Measurements from ENCODE around the gene IGFBP5. TPM values are rescaled to one million over a fixed set of nuclear protein-coding genes. Genes with fewer than 3 reads are reported as not detected.

IGFBP5 gene
- total RNA-seq, 3 donors from 2014 or later: 161 to 1,107 (median 177) TPM

DNA sequence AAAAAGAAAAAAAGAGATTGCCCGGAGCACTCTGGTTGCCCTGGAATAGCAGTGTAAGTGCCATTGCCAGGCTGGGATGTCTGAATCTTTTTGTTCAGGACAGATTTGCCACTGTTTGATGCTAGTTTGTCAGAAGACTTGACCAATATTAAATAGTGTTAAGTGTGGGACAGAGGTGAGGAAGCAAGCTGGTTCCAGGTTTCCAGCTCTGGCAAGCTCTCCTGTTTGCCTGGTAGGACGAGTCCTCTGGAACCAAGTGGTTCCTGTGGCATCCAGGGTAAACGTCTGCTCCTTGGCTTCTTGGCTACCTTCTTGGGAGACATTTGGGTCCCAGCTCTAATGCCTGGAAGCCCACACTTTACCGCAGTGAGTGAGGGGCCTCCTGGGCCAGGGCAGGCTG is 20.8 kb upstream of the IGFBP5 start:
- no peaks in the 10 kb centered on the region for H3K36me3 ChIP-seq
- H3K4me1 ChIP-seq: peaks cover 0 to 10% of the 10 kb centered on the region in 2 donors
- H3K9me3 ChIP-seq: no peaks in the 10 kb centered on the region
- intact Hi-C loops (cut with DNase I; ENCODE audit: low total_unique reads): no loop called here
- TF ChIP-seq POLR2A (IDR thresholded peaks at IDR 0.05) (no peak), POLR2AphosphoS5 (IDR thresholded peaks at IDR 0.05) (no peak)
- TF ChIP-seq, protein P1, sequence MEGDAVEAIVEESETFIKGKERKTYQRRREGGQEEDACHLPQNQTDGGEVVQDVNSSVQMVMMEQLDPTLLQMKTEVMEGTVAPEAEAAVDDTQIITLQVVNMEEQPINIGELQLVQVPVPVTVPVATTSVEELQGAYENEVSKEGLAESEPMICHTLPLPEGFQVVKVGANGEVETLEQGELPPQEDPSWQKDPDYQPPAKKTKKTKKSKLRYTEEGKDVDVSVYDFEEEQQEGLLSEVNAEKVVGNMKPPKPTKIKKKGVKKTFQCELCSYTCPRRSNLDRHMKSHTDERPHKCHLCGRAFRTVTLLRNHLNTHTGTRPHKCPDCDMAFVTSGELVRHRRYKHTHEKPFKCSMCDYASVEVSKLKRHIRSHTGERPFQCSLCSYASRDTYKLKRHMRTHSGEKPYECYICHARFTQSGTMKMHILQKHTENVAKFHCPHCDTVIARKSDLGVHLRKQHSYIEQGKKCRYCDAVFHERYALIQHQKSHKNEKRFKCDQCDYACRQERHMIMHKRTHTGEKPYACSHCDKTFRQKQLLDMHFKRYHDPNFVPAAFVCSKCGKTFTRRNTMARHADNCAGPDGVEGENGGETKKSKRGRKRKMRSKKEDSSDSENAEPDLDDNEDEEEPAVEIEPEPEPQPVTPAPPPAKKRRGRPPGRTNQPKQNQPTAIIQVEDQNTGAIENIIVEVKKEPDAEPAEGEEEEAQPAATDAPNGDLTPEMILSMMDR (IDR thresholded peaks at IDR 0.05): no peak
- H3K27ac ChIP-seq: peak overlapping the region; percentile 60 to 85
- H3K27me3 ChIP-seq: no peaks in the 10 kb centered on the region
- DNase-seq (ENCODE audit: low spot score in 2 of 2): peak in 1 of 2 donors; percentile 55
- H3K4me3 ChIP-seq: no peak overlapping the region

DNA sequence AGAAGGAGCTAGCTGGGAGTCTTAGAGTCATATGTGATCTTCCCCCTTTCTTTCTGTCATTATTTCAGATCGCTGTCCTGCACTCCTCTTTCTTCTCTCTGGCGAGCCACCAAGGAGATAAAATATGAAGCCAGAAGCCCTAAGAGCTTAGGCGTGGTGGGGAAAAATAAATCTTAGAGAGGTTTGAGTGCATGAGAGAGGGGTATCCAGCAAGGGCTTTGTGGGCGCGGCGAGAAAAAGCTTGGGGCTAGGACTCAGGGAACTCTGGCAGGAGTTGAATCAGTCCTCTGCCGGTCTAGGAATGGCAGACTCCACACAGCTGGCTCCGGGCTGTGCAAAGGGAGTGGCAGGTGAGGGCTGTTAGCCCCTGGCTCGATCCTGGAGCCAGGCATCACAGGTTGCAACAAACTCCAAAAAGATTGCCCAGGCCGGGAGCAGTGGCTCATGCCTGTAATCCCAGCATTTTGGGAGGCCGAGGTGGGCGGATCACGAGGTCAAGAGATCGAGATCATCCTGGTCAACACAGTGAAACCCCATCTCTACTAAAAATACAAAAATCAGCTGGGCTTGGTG is 20.1 kb upstream of the IGFBP5 start:
- intact Hi-C loops (cut with DNase I; ENCODE audit: low total_unique reads): no loop called here
- no peak overlapping the region for H3K4me3 ChIP-seq
- peak overlapping the region; percentile 60 to 85 for H3K27ac ChIP-seq
- no peaks in the 10 kb centered on the region for H3K27me3 ChIP-seq
- no peak for DNase-seq (ENCODE audit: low spot score in 2 of 2)
- no peaks in the 10 kb centered on the region for H3K36me3 ChIP-seq
- TF ChIP-seq, protein P1 (IDR thresholded peaks at IDR 0.05): no peak
- TF ChIP-seq POLR2A (IDR thresholded peaks at IDR 0.05): no peak
- TF ChIP-seq POLR2AphosphoS5 (IDR thresholded peaks at IDR 0.05): no peak
- peaks cover 0 to 10% of the 10 kb centered on the region in 2 donors for H3K4me1 ChIP-seq
- no peaks in the 10 kb centered on the region for H3K9me3 ChIP-seq

DNA sequence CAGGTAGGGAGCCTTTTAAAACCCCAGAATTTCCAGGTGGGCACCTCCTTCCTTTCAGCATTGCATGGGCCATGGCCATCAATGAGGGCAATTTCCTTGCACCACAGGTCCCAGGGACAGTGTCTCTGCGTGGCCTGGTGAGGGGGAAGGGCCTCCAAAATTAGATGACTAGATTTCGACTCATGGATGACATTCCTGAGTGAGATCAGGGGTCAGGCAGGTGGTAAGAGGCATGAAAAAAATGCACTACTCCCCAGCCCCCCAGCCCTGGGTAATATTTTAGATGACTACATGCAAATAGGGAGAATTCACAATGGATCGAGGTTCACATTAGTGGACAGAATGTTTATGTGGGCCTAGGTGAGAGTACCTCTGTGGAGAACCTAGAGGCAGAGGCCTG is 19.0 kb upstream of the IGFBP5 start:
- intact Hi-C loops (cut with DNase I; ENCODE audit: low total_unique reads): no loop called here
- peaks cover 0 to 10% of the 10 kb centered on the region in 2 donors for H3K4me1 ChIP-seq

DNA sequence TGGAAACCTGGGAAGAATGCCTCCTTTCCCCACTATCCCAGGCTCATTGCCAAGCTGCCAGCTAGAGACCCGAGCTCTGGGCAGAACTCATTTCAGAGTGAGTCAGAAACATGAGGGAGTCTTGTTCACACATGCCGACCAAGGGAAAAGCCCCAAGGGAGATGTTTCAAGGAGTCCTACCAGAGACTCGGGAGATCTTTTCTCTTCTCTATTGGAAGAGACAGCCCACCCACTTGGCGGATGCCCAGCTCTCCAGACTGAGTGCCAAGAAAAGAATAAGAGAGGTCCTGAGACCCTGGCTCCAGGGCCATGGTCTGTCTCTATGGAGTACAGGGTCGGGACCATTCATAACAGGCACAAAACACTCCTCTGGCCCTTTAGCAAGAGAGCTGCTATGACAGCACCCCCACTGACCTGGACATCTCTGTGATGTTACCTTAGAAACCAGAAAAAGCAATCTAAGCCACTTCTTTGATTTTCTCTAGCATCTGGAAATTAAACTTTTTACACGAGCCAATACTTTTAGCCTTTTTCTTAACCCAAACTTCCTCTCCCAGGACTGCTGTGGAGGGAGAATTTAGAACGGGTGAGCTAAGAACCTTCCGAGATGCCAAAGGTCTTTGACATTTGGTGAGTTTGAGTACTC is 18.5 kb upstream of the IGFBP5 start:
- Histone ChIP-seq H3K9me3 (no peaks in the 10 kb centered on the region), H3K27me3 (no peaks in the 10 kb centered on the region), H3K4me3 (no peak overlapping the region), H3K36me3 (no peaks in the 10 kb centered on the region), H3K27ac (peak overlapping the region; percentile 62 to 68), H3K4me1 (peaks cover 0 to 10% of the 10 kb centered on the region in 2 donors)
- intact Hi-C loops (cut with DNase I; ENCODE audit: low total_unique reads): no loop called here
- TF ChIP-seq POLR2A (IDR thresholded peaks at IDR 0.05) (no peak), POLR2AphosphoS5 (IDR thresholded peaks at IDR 0.05) (peak in 1 of 3 donors; percentile 64)
- TF ChIP-seq, protein P1 (IDR thresholded peaks at IDR 0.05): no peak
- peak in 1 of 2 donors; percentile 79 for DNase-seq (ENCODE audit: low spot score in 2 of 2)

More for the DNA sequence above, 19.0 kb upstream of the IGFBP5 start:
- H3K27ac ChIP-seq: peak overlapping the region; percentile 62 to 68
- no peaks in the 10 kb centered on the region for H3K9me3 ChIP-seq
- H3K4me3 ChIP-seq: no peak overlapping the region
- no peak for TF ChIP-seq POLR2A (IDR thresholded peaks at IDR 0.05)
- no peak for TF ChIP-seq POLR2AphosphoS5 (IDR thresholded peaks at IDR 0.05)
- TF ChIP-seq, protein P1 (IDR thresholded peaks at IDR 0.05): no peak
- H3K36me3 ChIP-seq: no peaks in the 10 kb centered on the region
- no peaks in the 10 kb centered on the region for H3K27me3 ChIP-seq
- no peak for DNase-seq (ENCODE audit: low spot score in 2 of 2)

DNA sequence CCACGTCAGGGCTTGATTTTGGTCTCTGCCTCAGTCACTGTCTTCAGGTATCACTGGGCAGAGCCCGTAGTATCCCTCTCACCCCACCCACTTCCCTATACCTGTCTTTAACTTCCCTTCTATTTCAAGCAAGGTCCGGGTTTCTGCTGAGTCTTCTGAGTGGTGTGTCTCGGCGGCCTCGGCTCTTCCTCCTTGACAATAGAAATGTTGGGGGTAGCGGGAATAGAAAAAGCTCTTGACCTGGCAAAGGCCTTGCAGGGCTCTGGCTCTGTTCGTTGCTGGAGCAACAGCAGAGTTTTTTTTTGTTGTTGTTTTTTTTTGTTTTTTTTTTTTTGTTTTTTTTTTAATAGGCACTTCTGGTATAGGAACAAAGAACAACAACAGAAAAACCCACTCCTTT is 16.0 kb upstream of the IGFBP5 start:
- peak overlapping the region; percentile 74 to 78 for H3K27ac ChIP-seq
- DNase-seq (ENCODE audit: low spot score in 2 of 2): no peak
- no peak overlapping the region for H3K4me3 ChIP-seq
- intact Hi-C loops (cut with DNase I; ENCODE audit: low total_unique reads): no loop called here
- no peaks in the 10 kb centered on the region for H3K9me3 ChIP-seq
- peaks cover 0 to 9% of the 10 kb centered on the region in 2 donors for H3K4me1 ChIP-seq
- H3K27me3 ChIP-seq: no peaks in the 10 kb centered on the region
- no peaks in the 10 kb centered on the region for H3K36me3 ChIP-seq
- TF ChIP-seq, protein P1 (IDR thresholded peaks at IDR 0.05): no peak
- TF ChIP-seq POLR2AphosphoS5 (IDR thresholded peaks at IDR 0.05) (no peak), POLR2A (IDR thresholded peaks at IDR 0.05) (no peak)

Data from breast epithelium (tissue), 4 donors.